Retinal pigment epithelial cell (primary cell): ENCODE data around the gene F7.

Experiments
- DNase-seq: peaks from one replicate; pipeline ENCODE4 v3.0.0-alpha.2; 2010; ENCODE audit warnings: low read depth
- H3K4me3 ChIP-seq: 2 replicates; pipeline ENCODE4 v1.5.1; 2011; ENCODE audit warnings: mild to moderate bottlenecking, low read length, control low read depth, moderate library complexity
- CTCF ChIP-seq: conservative IDR thresholded peaks from 2 replicates; pipeline ENCODE4 v1.5.1; 2011; ENCODE audit warnings: low read depth, low read length, control low read depth, inconsistent platforms

The F7 gene

DNA sequence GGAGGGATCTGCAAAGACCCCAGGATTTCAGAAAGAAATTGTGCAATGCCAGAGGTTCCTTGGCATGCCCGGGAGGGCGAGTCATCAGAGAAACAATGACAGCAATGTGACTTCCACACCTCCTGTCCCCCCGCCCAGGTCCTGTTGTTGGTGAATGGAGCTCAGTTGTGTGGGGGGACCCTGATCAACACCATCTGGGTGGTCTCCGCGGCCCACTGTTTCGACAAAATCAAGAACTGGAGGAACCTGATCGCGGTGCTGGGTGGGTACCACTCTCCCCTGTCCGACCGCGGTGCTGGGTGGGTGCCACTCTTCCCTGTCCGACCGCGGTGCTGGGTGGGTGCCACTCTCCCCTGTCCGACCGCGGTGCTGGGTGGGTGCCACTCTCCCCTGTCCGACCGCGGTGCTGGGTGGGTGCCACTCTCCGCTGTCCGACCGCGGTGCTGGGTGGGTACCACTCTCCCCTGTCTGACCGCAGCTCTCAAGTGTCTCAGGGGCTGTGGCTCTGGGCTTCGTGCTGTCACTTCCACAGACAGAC, 11.8 kb downstream of the F7 start:
- no peak for TF ChIP-seq CTCF
- no peak for DNase-seq
- H3K4me3 ChIP-seq = no peak overlapping the region

- TF ChIP-seq CTCF = no peak
- DNase-seq = no peak
- no peak overlapping the region for H3K4me3 ChIP-seq
Observed at GRCh38 chr13:113117911-113118260, 12.3 kb downstream of the F7 start.

DNA sequence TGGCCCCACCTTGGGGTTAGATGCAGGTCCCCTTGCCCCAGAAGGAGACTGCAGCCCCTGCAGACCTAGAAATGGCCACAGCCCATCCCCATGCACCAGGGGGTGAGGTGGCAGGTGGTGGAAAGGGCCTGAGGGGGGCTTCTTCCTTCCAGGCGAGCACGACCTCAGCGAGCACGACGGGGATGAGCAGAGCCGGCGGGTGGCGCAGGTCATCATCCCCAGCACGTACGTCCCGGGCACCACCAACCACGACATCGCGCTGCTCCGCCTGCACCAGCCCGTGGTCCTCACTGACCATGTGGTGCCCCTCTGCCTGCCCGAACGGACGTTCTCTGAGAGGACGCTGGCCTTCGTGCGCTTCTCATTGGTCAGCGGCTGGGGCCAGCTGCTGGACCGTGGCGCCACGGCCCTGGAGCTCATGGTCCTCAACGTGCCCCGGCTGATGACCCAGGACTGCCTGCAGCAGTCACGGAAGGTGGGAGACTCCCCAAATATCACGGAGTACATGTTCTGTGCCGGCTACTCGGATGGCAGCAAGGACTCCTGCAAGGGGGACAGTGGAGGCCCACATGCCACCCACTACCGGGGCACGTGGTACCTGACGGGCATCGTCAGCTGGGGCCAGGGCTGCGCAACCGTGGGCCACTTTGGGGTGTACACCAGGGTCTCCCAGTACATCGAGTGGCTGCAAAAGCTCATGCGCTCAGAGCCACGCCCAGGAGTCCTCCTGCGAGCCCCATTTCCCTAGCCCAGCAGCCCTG, 12.8 kb downstream of the F7 start:
- H3K4me3 ChIP-seq = no peak overlapping the region
- DNase-seq = no peak
- no peak for TF ChIP-seq CTCF

- DNase-seq = no peak
- TF ChIP-seq CTCF = no peak
- no peak overlapping the region for H3K4me3 ChIP-seq
Observed at GRCh38 chr13:113119166-113119821, 13.7 kb downstream of the F7 start.

DNA sequence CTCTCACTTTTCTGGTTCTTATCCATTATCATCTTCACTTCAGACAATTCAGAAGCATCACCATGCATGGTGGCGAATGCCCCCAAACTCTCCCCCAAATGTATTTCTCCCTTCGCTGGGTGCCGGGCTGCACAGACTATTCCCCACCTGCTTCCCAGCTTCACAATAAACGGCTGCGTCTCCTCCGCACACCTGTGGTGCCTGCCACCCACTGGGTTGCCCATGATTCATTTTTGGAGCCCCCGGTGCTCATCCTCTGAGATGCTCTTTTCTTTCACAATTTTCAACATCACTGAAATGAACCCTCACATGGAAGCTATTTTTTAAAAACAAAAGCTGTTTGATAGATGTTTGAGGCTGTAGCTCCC, 14.2 kb downstream of the F7 start:
- TF ChIP-seq CTCF = no peak
- H3K4me3 ChIP-seq = no peak overlapping the region
- DNase-seq = no peak

DNA sequence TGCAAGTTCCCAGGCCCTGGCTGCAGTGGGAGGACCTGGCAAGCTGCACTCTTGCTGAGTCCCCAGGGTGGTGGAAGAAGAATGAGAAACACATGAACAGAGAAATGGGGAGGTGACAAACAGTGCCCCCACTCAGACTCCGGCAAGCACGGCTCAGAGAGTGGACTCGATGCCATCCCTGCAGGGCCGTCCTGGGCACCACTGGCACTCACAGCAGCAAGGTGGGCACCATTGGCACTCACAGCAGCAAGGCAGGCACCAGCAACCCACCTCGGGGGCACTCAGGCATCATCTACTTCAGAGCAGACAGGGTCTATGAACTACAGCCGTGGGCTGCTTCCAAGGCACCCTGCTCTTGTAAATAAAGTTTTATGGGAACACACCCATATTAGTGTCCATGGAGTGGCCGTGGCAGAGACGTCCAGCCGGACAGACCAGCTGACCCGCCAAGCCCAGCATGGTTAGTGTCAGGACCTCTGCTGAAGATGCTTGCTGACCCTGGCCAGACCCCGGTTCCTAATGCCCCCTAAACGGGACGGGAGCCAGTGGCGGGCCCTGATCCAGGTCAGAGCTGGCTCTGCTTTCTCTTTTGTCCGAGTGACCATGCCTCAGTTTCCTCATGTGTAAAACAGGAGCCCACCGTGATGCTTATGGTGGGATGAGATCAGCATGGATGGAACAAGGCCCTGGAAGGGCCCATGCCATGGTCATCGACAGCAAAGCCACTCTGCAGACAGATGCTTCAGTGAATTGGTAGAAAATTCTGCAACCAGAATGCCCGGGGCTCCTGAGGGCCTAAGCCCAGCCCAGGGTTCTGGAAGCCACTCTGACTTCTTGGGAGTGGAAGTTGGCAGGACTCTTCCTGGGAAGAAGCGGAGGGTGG, 14.9 kb downstream of the F7 start:
- no peak overlapping the region for H3K4me3 ChIP-seq
- no peak for DNase-seq
- no peak for TF ChIP-seq CTCF
